Activated CD4-positive, alpha-beta memory T cell treated with anti-CD3 and anti-CD28 coated beads for 36 hours (primary cell): Measurements from ENCODE around the gene KCNE1. TPM values are rescaled to one million over a fixed set of nuclear protein-coding genes. Genes with fewer than 3 reads are reported as not detected.

Experiments
- CTCF ChIA-PET: fragments of 350-600 bp; sonication (Branson Sonifier 250); formaldehyde crosslinking; loops from one replicate; lab custom pipeline; 2021; ENCODE audit warnings: antibody characterized with exemption, inconsistent platforms; lab: Charles Lee
- POLR2A ChIA-PET: fragments of 350-600 bp; sonication (Branson Sonifier 250); formaldehyde crosslinking; loops from one replicate; lab custom pipeline; 2021; ENCODE audit warnings: antibody characterized with exemption; lab: Charles Lee
- DNase-seq: peaks from one replicate; pipeline ENCODE4 v3.0.0-alpha.2; 2020
- H3K27ac Mint-ChIP-seq: one replicate; pipeline ENCODE4 v1.8.0; 2021; ENCODE audit warnings: mixed read lengths
- H3K27me3 Mint-ChIP-seq: one replicate; pipeline ENCODE4 v1.8.0; 2021; ENCODE audit warnings: mixed read lengths
- H3K36me3 Mint-ChIP-seq: one replicate; pipeline ENCODE4 v1.8.0; 2021; ENCODE audit warnings: mixed read lengths
- H3K4me1 Mint-ChIP-seq: one replicate; pipeline ENCODE4 v1.8.0; 2021; ENCODE audit warnings: low read depth, mixed read lengths
- H3K4me3 Mint-ChIP-seq: one replicate; pipeline ENCODE4 v1.8.0; 2021; ENCODE audit warnings: mild to moderate bottlenecking, mixed read lengths
- H3K9me3 Mint-ChIP-seq: one replicate; pipeline ENCODE4 v1.8.0; 2021; ENCODE audit warnings: mixed read lengths
- intact Hi-C: fragments of 100-400 bp; cut with micrococcal nuclease; formaldehyde crosslinking; loops from one replicate; pipeline ENCODE4 v1.15.1; 2023
- total RNA-seq, 2 experiments: library from RNA; stranded (reverse); gene quantifications; one replicate each; pipeline ENCODE4 v1.2.3, GENCODE V29; 2021

Gene KCNE1
- total RNA-seq, 2 experiments from 2014 or later = 0.21 to 0.31 TPM

GRCh38 chr21:34533938-34534337 lies 21.9 kb upstream of the KCNE1 start:
- no peaks in the 10 kb centered on the region for H3K36me3 Mint-ChIP-seq
- CTCF ChIA-PET = interaction anchor here (0.9 kb wide), 1 partner anchor 10 kb away, joined by 4 read pairs; no protein-coding TSS in a partner anchor
- intact Hi-C loops = no loop called here
- H3K27ac Mint-ChIP-seq = no peak overlapping the region
- H3K4me1 Mint-ChIP-seq = peaks cover 4% of the 10 kb centered on the region
- no peaks in the 10 kb centered on the region for H3K27me3 Mint-ChIP-seq
- no peaks in the 10 kb centered on the region for H3K9me3 Mint-ChIP-seq
- H3K4me3 Mint-ChIP-seq = no peak overlapping the region
- POLR2A ChIA-PET = no interaction called here
- no peak for DNase-seq

- peaks cover 3% of the 10 kb centered on the region for H3K9me3 Mint-ChIP-seq
- CTCF ChIA-PET = no interaction called here
- H3K36me3 Mint-ChIP-seq = no peaks in the 10 kb centered on the region
- H3K4me3 Mint-ChIP-seq = no peak overlapping the region
- POLR2A ChIA-PET = no interaction called here
- H3K27ac Mint-ChIP-seq = no peak overlapping the region
- intact Hi-C loops = no loop called here
- peaks cover 15% of the 10 kb centered on the region for H3K4me1 Mint-ChIP-seq
- DNase-seq = no peak
- H3K27me3 Mint-ChIP-seq = no peaks in the 10 kb centered on the region
Observed at GRCh38 chr21:34531399-34531798, 19.4 kb upstream of the KCNE1 start.

- ChIA-PET CTCF (interaction anchor here (0.8 kb wide), 1 partner anchor 73 kb away, joined by 3 read pairs; no protein-coding TSS in a partner anchor), POLR2A (no interaction called here)
- H3K27me3 Mint-ChIP-seq = no peaks in the 10 kb centered on the region
- intact Hi-C loops = no loop called here
- DNase-seq = no peak
- peaks cover 3% of the 10 kb centered on the region for H3K9me3 Mint-ChIP-seq
- H3K4me3 Mint-ChIP-seq = no peak overlapping the region
- H3K36me3 Mint-ChIP-seq = no peaks in the 10 kb centered on the region
- peaks cover 19% of the 10 kb centered on the region for H3K4me1 Mint-ChIP-seq
- H3K27ac Mint-ChIP-seq = no peak overlapping the region
Observed at GRCh38 chr21:34530261-34530660, 18.3 kb upstream of the KCNE1 start.

GRCh38 chr21:34528131-34528561 lies 16.1 kb upstream of the KCNE1 start:
- CTCF ChIA-PET = no interaction called here
- H3K27ac Mint-ChIP-seq = no peak overlapping the region
- H3K4me1 Mint-ChIP-seq = peaks cover 22% of the 10 kb centered on the region
- POLR2A ChIA-PET = no interaction called here
- intact Hi-C loops = loop anchor here (5.0 kb wide), 1 partner anchor 54 kb away; no protein-coding TSS in a partner anchor
- H3K4me3 Mint-ChIP-seq = no peak overlapping the region
- peaks cover 3% of the 10 kb centered on the region for H3K9me3 Mint-ChIP-seq
- DNase-seq = no peak
- no peaks in the 10 kb centered on the region for H3K36me3 Mint-ChIP-seq
- H3K27me3 Mint-ChIP-seq = no peaks in the 10 kb centered on the region

GRCh38 chr21:34526618-34527290 lies 14.7 kb upstream of the KCNE1 start:
- DNase-seq = peak; percentile 66
- ChIA-PET POLR2A (interaction anchor here (1.0 to 1.6 kb wide), 4 partner anchors 9 to 27 kb away, joined by 3 to 5 read pairs (median 4); no protein-coding TSS in a partner anchor), CTCF (interaction anchor here (0.9 to 3.2 kb wide), 5 partner anchors 16 to 579 kb away, joined by 3 to 14 read pairs (median 6); no protein-coding TSS in a partner anchor)
- Mint-ChIP-seq H3K4me1 (peaks cover 22% of the 10 kb centered on the region), H3K27me3 (no peaks in the 10 kb centered on the region), H3K9me3 (peaks cover 3% of the 10 kb centered on the region), H3K27ac (peak overlapping the region; percentile 76), H3K36me3 (no peaks in the 10 kb centered on the region), H3K4me3 (peak overlapping the region; percentile 59)
- intact Hi-C loops = loop anchor here (2.0 to 5.0 kb wide), 3 partner anchors 18 to 56 kb away; no protein-coding TSS in a partner anchor

- POLR2A ChIA-PET = interaction anchor here (1.0 to 1.6 kb wide), 4 partner anchors 8 to 27 kb away, joined by 3 to 5 read pairs (median 4); no protein-coding TSS in a partner anchor
- no peaks in the 10 kb centered on the region for H3K27me3 Mint-ChIP-seq
- H3K36me3 Mint-ChIP-seq = peaks cover 3% of the 10 kb centered on the region
- H3K4me3 Mint-ChIP-seq = peak overlapping the region; percentile 59
- peaks cover 22% of the 10 kb centered on the region for H3K4me1 Mint-ChIP-seq
- no peak overlapping the region for H3K27ac Mint-ChIP-seq
- H3K9me3 Mint-ChIP-seq = peaks cover 3% of the 10 kb centered on the region
- DNase-seq = no peak
- intact Hi-C loops = loop anchor here (2.0 to 5.0 kb wide), 3 partner anchors 19 to 56 kb away; no protein-coding TSS in a partner anchor
- CTCF ChIA-PET = interaction anchor here (0.9 to 3.2 kb wide), 5 partner anchors 15 to 579 kb away, joined by 3 to 14 read pairs (median 6); no protein-coding TSS in a partner anchor
Observed at GRCh38 chr21:34526241-34526617, 14.2 kb upstream of the KCNE1 start.

GRCh38 chr21:34524646-34525601 lies 12.9 kb upstream of the KCNE1 start:
- H3K4me3 Mint-ChIP-seq = no peak overlapping the region
- H3K36me3 Mint-ChIP-seq = peaks cover 7% of the 10 kb centered on the region
- peaks cover 22% of the 10 kb centered on the region for H3K4me1 Mint-ChIP-seq
- peaks cover 3% of the 10 kb centered on the region for H3K9me3 Mint-ChIP-seq
- CTCF ChIA-PET = interaction anchor here (1.0 to 3.2 kb wide), 3 partner anchors 19 to 77 kb away, joined by 3 to 14 read pairs (median 12); no protein-coding TSS in a partner anchor
- H3K27ac Mint-ChIP-seq = no peak overlapping the region
- H3K27me3 Mint-ChIP-seq = no peaks in the 10 kb centered on the region
- DNase-seq = no peak
- POLR2A ChIA-PET = no interaction called here
- intact Hi-C loops = loop anchor here (5.0 kb wide), 1 partner anchor 57 kb away; no protein-coding TSS in a partner anchor

GRCh38 chr21:34523019-34523555 lies 11.1 kb upstream of the KCNE1 start:
- Mint-ChIP-seq H3K27ac (no peak overlapping the region), H3K36me3 (peaks cover 11% of the 10 kb centered on the region), H3K4me3 (no peak overlapping the region), H3K27me3 (no peaks in the 10 kb centered on the region), H3K9me3 (peaks cover 3% of the 10 kb centered on the region), H3K4me1 (peaks cover 23% of the 10 kb centered on the region)
- no peak for DNase-seq
- POLR2A ChIA-PET = no interaction called here
- CTCF ChIA-PET = interaction anchor here (1.1 to 1.5 kb wide), 3 partner anchors 12 to 114 kb away, joined by 3 to 4 read pairs (median 4); no protein-coding TSS in a partner anchor
- intact Hi-C loops = no loop called here

- Mint-ChIP-seq H3K9me3 (no peaks in the 10 kb centered on the region), H3K4me3 (no peak overlapping the region), H3K36me3 (peaks cover 17% of the 10 kb centered on the region), H3K4me1 (peaks cover 25% of the 10 kb centered on the region), H3K27ac (no peak overlapping the region), H3K27me3 (no peaks in the 10 kb centered on the region)
- intact Hi-C loops = no loop called here
- POLR2A ChIA-PET = no interaction called here
- CTCF ChIA-PET = interaction anchor here (1.1 to 1.5 kb wide), 3 partner anchors 12 to 115 kb away, joined by 3 to 4 read pairs (median 4); no protein-coding TSS in a partner anchor
- no peak for DNase-seq
Observed at GRCh38 chr21:34522284-34522683, 10.3 kb upstream of the KCNE1 start.

- H3K27me3 Mint-ChIP-seq = no peaks in the 10 kb centered on the region
- intact Hi-C loops = no loop called here
- H3K27ac Mint-ChIP-seq = no peak overlapping the region
- no peaks in the 10 kb centered on the region for H3K9me3 Mint-ChIP-seq
- peaks cover 25% of the 10 kb centered on the region for H3K4me1 Mint-ChIP-seq
- POLR2A ChIA-PET = no interaction called here
- peaks cover 17% of the 10 kb centered on the region for H3K36me3 Mint-ChIP-seq
- CTCF ChIA-PET = interaction anchor here (1.5 kb wide), 1 partner anchor 116 kb away, joined by 4 read pairs; no protein-coding TSS in a partner anchor
- DNase-seq = no peak
- H3K4me3 Mint-ChIP-seq = no peak overlapping the region
Observed at GRCh38 chr21:34521561-34521960, 9.6 kb upstream of the KCNE1 start.

GRCh38 chr21:34520764-34521508 lies 8.9 kb upstream of the KCNE1 start:
- H3K4me3 Mint-ChIP-seq = no peak overlapping the region
- peaks cover 17% of the 10 kb centered on the region for H3K36me3 Mint-ChIP-seq
- CTCF ChIA-PET = interaction anchor here (1.1 to 1.3 kb wide), 2 partner anchors 23 to 82 kb away, joined by 3 read pairs; no protein-coding TSS in a partner anchor
- H3K27ac Mint-ChIP-seq = no peak overlapping the region
- H3K27me3 Mint-ChIP-seq = no peaks in the 10 kb centered on the region
- DNase-seq = no peak
- no peaks in the 10 kb centered on the region for H3K9me3 Mint-ChIP-seq
- intact Hi-C loops = no loop called here
- H3K4me1 Mint-ChIP-seq = peaks cover 19% of the 10 kb centered on the region
- POLR2A ChIA-PET = no interaction called here
